Mucosa of gallbladder (tissue), 1 donor: ENCODE data around the gene MIAT. TPM values are rescaled to one million over a fixed set of nuclear protein-coding genes. Genes with fewer than 3 reads are reported as not detected.
"Not testable (repeated sequence)": the region's sequence is repeated elsewhere in the genome, so short reads cannot be mapped to it uniquely, and the experiment has no call there.

Experiments
- DNase-seq: peaks from one replicate; pipeline ENCODE4 v3.0.0-alpha.2; 2020; ENCODE audit warnings: low spot score
- total RNA-seq: library from RNA; stranded (reverse); gene quantifications from one replicate; pipeline ENCODE4 v1.2.1, GENCODE V29; 2021
- donor health status: DM: no; HTN: no; CAD: no.

MIAT gene
- total RNA-seq, 1 donor from 2014 or later: 2.7 TPM

GRCh38 chr22:26700462-26700861 lies 43.1 kb downstream of the MIAT start:
- no peak for DNase-seq

DNA sequence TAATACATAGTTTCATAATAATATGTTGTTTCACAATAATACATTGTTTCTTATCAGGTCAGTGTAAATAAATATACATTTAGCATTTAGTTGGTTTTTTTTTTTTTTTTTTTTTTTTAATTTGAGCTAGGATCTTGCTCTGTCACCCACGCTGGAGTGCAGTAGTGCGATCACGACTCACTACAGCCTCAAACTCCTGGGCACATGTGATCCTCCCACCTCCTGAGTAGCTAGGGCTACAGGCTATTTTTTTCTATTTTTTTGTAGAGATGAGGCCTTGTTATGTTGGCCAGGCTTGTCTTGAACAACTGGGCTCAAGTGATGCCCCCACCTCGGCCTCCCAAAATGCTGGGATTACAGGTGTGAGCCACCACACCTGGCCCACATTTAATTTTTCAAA lies 43.5 kb downstream of the MIAT start:
- no peak for DNase-seq

DNA sequence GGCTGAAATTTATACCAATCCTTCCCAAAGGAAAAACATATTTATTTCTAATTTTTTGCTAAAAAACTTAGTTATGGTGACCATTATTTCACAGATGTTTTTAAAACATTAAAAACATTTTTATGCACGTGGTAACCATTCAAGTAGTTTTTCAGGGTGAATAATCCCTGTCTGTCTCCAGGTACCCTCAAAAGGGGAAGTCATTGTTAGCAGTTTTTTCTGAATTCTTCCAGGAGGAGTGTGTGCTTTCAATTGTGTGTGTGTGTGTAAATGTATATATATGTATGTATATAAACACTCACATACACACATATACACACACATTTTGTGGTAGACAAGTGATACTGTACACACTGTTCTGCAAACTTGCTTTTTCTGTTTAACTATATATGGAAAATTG lies 43.9 kb downstream of the MIAT start:
- DNase-seq: no peak

GRCh38 chr22:26702906-26703830 lies 45.8 kb downstream of the MIAT start:
- no peak for DNase-seq

DNA sequence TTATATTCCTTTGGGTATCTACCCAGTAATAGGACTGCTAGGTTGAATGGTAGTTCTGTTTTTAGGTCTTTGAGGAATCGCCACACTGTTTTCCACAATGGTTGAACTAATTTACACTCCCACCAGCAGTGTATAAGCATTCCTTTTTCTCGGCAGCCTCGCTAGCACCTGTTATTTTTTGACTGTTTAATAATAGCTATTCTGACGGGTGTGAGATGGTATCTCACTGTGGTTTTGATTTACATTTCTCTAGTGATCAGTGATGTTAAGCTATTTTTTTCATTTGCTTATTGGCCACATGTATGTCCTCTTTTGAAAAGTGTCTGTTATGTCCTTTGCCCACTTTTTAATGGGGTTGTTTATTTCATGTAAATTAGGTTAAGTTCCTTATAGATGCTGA lies 48.0 kb downstream of the MIAT start:
- DNase-seq: not testable (repeated sequence)

- no peak for DNase-seq
Observed at GRCh38 chr22:26707090-26707489, 49.7 kb downstream of the MIAT start.

GRCh38 chr22:26707581-26707980 lies 50.2 kb downstream of the MIAT start:
- DNase-seq: no peak

DNA sequence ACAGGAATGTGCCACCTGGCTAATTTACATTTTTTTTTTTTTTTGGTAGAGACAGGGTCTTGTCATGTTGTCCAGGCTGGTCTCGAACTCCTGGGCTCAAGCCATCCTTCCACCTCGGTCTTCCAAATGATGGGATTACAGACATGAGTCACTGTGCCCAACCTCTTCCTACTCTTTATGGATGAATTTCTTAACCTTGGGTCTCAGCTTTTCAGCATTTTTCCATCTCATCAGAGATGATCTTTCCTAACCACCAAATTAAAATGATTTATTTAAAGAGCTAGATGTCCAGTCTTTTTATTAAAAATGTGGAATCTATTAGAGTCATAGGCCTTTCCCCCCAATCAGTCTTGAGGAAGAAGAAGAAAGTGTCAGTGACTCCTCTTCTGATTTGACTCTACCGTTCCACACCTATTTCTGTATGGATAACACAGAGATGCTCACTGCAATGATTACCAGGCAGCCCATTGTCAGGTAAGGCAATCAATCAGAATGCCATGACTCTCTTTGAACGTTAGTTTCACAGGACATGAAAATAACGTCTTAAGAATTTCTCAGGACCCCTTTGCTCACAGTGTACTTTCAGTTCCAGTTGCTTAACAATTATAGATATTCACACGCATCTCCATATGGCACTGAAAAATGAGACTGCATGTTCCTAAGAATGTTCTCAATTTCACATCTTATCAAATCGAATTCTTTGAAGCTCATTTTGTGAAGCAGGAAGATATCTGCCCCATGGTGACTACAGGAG lies 51.0 kb downstream of the MIAT start:
- no peak for DNase-seq

DNA sequence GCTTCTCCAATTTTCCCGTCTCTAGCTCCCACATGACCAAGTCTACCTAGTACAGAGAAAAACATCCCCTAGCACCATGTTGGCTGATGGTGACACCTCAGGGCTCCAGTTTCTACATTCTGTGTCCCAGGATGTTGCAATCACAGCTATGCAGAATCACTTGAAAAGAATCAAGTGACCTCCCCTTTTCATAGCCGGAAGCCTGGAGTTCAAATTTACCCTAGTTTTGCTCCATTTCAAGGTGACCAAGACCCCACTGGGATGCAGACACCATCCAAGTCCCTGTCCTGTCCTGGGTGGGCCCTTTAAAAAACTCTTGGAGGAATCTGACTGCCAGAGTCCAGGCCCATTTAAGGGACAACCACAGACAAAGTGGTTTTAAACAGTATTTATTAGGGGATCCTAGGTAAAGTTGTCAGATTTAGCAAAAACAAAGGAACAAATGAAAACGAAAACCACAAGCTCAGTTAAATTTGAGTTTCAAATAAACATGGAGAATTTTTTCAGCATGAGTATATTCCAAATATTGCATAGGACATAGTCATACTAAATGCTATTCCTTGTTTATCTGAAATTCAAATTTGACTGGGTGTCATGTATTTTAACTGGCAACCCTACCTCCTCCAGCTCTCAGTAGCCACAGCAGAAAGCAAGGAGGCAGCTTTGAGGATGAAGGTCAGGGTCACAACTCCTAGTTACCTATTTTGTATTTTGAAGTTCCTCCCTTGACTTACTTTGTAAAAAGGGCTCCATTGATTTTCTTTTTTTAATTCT lies 52.4 kb downstream of the MIAT start:
- DNase-seq: no peak

DNA sequence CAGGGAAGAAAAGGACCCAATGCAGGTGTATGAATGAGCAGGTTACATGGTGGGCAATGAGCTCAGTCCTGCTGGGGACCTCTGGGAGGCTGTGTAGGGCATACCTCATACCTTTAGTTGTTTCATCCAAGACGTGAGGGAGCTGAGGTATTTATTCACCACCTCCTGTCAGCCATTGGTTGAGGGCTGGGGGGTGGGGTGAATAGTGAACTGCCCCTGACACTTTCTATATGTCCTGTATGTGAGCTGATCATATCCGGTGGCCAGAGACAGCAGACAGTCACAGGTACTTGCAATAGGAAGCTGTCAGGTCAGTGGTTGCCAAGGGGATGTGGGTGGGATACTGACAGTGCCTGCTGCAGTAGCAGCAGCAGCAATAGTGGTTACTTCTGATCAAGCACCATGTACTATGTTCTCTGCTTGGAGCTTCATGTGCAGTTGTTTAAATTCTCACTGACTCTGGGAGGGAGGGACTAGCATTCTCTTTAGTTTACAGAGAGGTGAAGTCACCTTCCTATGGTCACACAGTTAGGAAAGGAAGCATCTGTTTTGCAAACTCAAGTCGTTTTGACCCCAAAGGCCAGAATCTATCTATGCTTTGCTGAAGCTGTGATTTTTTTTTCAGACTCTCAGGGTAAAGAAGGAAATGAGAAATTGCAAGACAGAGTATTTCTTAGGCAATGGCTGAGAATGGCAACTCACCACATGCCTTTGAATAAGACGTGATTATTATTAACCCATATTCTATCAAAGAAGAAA lies 54.0 kb downstream of the MIAT start:
- DNase-seq: no peak

DNA sequence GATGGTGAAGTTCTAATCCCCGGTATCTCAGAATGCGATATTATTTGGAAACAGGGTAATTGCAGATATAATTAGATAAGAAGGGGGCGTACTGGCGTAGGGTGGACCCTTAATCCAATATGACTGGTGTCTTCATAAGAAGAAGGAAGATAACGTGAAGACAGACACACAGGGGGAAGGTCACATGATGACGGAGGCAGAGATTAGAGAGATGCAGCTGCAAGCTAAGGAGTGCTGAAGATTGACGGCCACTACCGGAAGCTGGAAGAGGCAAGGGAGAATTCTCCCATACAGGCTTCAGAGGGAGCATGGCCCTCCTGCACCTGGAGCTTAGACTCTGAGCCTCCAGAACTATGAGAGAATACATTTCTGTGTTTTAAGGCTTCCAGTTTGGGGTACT lies 54.8 kb downstream of the MIAT start:
- DNase-seq: no peak

DNA sequence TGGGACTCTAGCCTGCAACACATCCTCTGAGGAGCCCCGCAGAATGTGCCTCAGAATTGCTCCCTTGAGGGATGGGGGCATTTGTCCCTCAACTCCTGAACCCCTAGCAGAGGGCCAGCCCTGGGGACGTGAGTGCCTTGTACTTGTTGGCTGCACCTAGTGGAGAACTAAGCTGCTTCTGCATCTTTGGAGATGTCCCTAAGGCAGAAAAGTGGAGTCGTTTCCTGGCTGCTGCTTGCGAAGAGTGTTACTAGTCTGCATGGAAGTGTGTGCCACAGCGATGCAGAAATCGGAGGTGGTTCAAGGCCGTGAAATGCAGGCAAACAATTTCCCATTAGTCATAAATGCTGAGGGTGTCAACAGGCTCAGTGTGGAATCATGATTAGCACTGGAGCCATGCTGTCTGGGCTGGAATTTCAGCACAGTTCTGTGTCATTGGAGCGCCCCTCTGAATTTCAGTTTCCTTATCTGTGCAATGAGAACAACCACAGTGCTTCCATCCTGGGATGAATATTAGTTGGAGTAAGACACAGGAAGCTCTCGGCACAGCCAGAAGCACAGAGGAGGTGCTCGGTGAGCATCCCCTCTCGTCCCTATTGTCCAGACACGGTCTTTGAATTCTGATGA lies 56.5 kb downstream of the MIAT start:
- DNase-seq: no peak

DNA sequence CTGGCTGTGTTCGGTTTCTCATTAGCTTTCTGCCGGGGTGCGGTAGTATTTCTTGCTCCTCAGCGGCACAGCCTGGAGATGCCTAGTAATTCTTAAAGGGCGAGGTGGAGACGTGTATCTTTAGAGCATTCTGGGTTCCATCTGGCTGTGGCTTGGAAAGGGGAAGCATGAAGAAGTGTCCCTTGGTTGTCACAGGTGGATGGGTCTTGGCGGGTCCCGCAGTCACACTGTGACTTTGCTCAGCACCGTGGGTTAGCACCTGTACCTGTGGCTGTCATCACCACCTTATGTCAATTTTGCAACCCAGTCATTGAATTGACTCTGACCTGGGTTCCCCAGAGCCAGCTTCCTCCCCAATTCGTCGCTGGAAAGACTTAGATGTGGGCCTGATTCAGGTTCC lies 57.6 kb downstream of the MIAT start:
- DNase-seq: no peak

- no peak for DNase-seq
Observed at GRCh38 chr22:26715392-26715936, 58.1 kb downstream of the MIAT start.

DNA sequence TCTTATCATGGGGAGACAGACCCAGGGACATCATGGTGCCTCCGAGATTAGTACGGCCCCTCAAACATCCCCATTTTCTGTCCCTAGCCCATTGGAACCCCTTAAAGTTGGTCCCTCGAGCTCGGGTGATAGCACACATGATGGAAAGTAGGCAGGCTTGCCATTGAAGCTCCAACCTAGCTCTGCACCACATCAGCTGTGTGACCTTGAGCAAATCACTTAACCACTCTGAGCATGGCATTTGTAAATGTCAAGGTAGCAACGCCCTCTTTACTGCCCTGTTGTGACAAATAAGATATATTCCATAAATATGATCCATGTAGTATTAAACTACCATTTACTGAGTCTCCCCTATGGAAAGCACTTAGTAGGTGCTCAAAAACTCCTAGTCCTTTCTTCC lies 61.1 kb downstream of the MIAT start:
- DNase-seq: no peak

DNA sequence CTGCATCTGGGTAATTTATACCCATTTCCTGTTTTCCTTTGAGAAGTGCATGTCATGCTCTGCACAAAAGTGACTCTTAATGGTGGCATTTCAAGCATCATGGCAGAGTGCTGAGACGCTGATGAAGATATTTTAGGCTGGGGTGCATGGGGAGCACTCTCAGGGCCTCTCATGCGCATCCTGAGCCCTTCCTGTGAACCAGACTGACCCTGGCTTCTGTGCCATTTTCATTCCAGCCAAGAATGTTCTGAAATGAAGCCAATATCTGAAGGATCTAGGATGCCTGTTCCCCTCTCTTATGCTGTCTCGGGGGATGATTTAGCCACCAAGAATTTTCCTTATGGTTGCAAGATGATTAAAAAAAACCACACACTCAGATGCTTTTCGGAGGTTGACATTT lies 61.5 kb downstream of the MIAT start:
- no peak for DNase-seq

GRCh38 chr22:26722159-26722558 lies 64.8 kb downstream of the MIAT start:
- no peak for DNase-seq

DNA sequence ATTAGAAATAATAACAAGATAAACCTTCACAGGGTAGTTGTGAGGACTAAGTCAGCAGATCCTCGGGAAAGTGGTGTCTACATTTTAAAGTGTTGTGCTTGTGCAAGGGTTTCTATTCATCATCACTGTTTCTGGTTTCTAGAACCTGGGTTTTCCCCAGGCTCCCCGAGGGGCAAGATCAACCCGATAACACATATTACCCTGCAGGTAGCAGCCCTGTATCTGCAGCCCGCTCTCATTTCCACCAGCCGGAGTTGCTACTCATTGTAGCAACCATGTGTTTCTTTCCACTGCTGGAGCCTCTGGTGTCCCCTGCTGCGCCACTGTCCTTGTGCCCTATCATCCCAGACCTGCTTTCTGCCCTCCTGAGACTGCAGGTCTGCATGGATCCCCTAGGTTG lies 67.0 kb downstream of the MIAT start:
- DNase-seq: no peak

DNA sequence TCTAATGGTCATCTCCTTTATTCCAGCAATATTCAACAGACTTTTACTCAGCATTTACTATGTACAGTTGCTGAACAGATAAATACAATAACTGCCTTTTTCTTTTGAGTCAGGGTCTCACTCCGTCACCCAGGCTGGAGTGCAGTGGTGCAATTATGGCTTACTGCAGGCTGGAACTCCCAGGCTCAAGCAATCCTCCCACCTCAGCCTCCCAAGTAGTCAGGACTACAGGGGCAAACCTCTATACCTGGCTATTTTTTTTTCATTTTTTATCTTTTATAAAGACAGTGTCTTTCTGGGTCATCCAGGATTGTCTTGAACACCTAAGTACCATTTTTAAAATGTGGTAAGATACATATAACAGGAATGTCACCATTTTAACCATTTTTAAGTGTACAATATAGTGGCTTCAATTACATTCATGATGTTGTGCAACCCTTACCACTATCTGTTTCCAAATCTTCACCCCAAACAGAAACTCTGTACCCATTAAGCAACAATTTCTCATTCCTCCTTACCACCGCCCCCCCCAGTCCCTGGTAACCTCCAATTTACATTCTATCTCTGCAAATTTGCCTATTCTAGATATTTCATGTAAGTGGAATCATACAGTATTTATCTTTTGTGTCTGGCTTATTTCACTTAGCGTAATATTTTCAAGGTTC lies 67.8 kb downstream of the MIAT start:
- DNase-seq: no peak
